WTC11 (cell line): ENCODE measurements around the gene GDNF. TPM values are rescaled to one million over a fixed set of nuclear protein-coding genes. Genes with fewer than 3 reads are reported as not detected.

Experiments used
- ATAC-seq: fragments of 200-7000 bp; cut with Tn5 transposase; 2 replicates; pipeline ENCODE4 v1.10.0; 2021; ENCODE audit warnings: mild to moderate bottlenecking, moderate library complexity
- CTCF ChIA-PET: fragments of 300-600 bp; sonication (Branson Sonifier 250); formaldehyde crosslinking; loops from one replicate; lab custom pipeline; 2021; ENCODE audit warnings: antibody characterized with exemption; lab: Charles Lee
- POLR2A ChIA-PET: fragments of 350-600 bp; sonication (Branson Sonifier 250); formaldehyde crosslinking; loops from one replicate; lab custom pipeline; 2021; ENCODE audit warnings: antibody characterized with exemption; lab: Charles Lee
- DNase-seq: peaks from one replicate; pipeline ENCODE4 v3.0.0; 2021; ENCODE audit warnings: low spot score
- H3K27ac Mint-ChIP-seq: 2 replicates; pipeline ENCODE4 v1.8.0; 2021; ENCODE audit warnings: mixed read lengths
- H3K27me3 Mint-ChIP-seq: 2 replicates; pipeline ENCODE4 v1.8.0; 2021; ENCODE audit warnings: low read depth, mild to moderate bottlenecking, moderate library complexity, mixed read lengths
- H3K36me3 Mint-ChIP-seq: 2 replicates; pipeline ENCODE4 v1.8.0; 2021; ENCODE audit warnings: mixed read lengths
- H3K4me1 Mint-ChIP-seq: 2 replicates; pipeline ENCODE4 v1.8.0; 2022; ENCODE audit warnings: mixed read lengths
- H3K4me3 Mint-ChIP-seq: 2 replicates; pipeline ENCODE4 v1.8.0; 2021; ENCODE audit warnings: mild to moderate bottlenecking, moderate library complexity, mixed read lengths
- H3K9me3 Mint-ChIP-seq: 2 replicates; pipeline ENCODE4 v1.8.0; 2021; ENCODE audit warnings: mixed read lengths
- AFF4 ChIP-seq: sonication (generic); formaldehyde crosslinking; IDR thresholded peaks from 2 replicates; pipeline ENCODE4 v1.8.1; 2023; ENCODE audit warnings: mild to moderate bottlenecking, missing genetic modification reagents, borderline replicate concordance
- CBFB ChIP-seq: sonication (generic); formaldehyde crosslinking; IDR thresholded peaks from 2 replicates; pipeline ENCODE4 v1.8.1; 2022; ENCODE audit warnings: mild to moderate bottlenecking, low read depth, missing genetic modification reagents
- CDX4 ChIP-seq: fragments of 250-450 bp; sonication (Bioruptor Pico); IDR thresholded peaks from 2 replicates; pipeline ENCODE4 v1.9.0; 2021; ENCODE audit warnings: moderate library complexity, mild to moderate bottlenecking, inconsistent platforms, borderline replicate concordance
- CREB1 ChIP-seq: sonication (generic); formaldehyde crosslinking; IDR thresholded peaks from 2 replicates; pipeline ENCODE4 v1.8.0; 2023; ENCODE audit warnings: mild to moderate bottlenecking, missing genetic modification reagents
- E2F5 ChIP-seq: sonication (generic); formaldehyde crosslinking; IDR thresholded peaks from 2 replicates; pipeline ENCODE4 v1.8.1; 2022; ENCODE audit warnings: mild to moderate bottlenecking, moderate library complexity, missing genetic modification reagents
- EMX1 ChIP-seq: fragments of 250-450 bp; sonication (Bioruptor Pico); IDR thresholded peaks from 2 replicates; pipeline ENCODE4 v1.8.0; 2021; ENCODE audit warnings: mild to moderate bottlenecking
- FOXK1 ChIP-seq: sonication (generic); formaldehyde crosslinking; IDR thresholded peaks from 2 replicates; pipeline ENCODE4 v1.8.0; 2022; ENCODE audit warnings: mild to moderate bottlenecking, moderate library complexity, missing genetic modification reagents
- FOXP1 ChIP-seq: sonication (generic); formaldehyde crosslinking; IDR thresholded peaks from 2 replicates; pipeline ENCODE4 v1.8.0; 2022; ENCODE audit warnings: missing genetic modification reagents, mild to moderate bottlenecking, moderate library complexity, borderline replicate concordance
- HMGA2 ChIP-seq: fragments of 250-450 bp; sonication (Bioruptor Pico); IDR thresholded peaks from 2 replicates; pipeline ENCODE4 v1.4.0; 2021; ENCODE audit warnings: mild to moderate bottlenecking, moderate library complexity
- IRF1 ChIP-seq: sonication (generic); formaldehyde crosslinking; IDR thresholded peaks from 2 replicates; pipeline ENCODE4 v1.8.0; 2023; ENCODE audit warnings: missing genetic modification reagents
- NR3C1 ChIP-seq: sonication (generic); formaldehyde crosslinking; conservative IDR thresholded peaks from 2 replicates; pipeline ENCODE4 v1.8.1; 2023; ENCODE audit warnings: low read depth, mild to moderate bottlenecking, missing genetic modification reagents
- OVOL2 ChIP-seq: fragments of 250-450 bp; sonication (Bioruptor Pico); IDR thresholded peaks from 2 replicates; pipeline ENCODE4 v1.9.0; 2021; ENCODE audit warnings: mild to moderate bottlenecking, borderline replicate concordance
- PRRX2 ChIP-seq: fragments of 250-450 bp; sonication (Bioruptor Pico); IDR thresholded peaks from 2 replicates; pipeline ENCODE4 v1.8.0; 2021; ENCODE audit warnings: mild to moderate bottlenecking
- RELA ChIP-seq: sonication (generic); formaldehyde crosslinking; IDR thresholded peaks from 2 replicates; pipeline ENCODE4 v1.8.1; 2022; ENCODE audit warnings: missing genetic modification reagents, mild to moderate bottlenecking, borderline replicate concordance
- SOX15 ChIP-seq: fragments of 250-450 bp; sonication (Bioruptor Pico); IDR thresholded peaks from 2 replicates; pipeline ENCODE4 v1.9.0; 2021; ENCODE audit warnings: mild to moderate bottlenecking
- TEAD4 ChIP-seq: sonication (generic); formaldehyde crosslinking; IDR thresholded peaks from 2 replicates; pipeline ENCODE4 v1.8.0; 2022; ENCODE audit warnings: mild to moderate bottlenecking, missing genetic modification reagents
- TP53 ChIP-seq: sonication (generic); formaldehyde crosslinking; IDR thresholded peaks from 2 replicates; pipeline ENCODE4 v1.8.1; 2023; ENCODE audit warnings: mild to moderate bottlenecking, missing genetic modification reagents
- ZNF219 ChIP-seq: sonication (generic); formaldehyde crosslinking; IDR thresholded peaks from 2 replicates; pipeline ENCODE4 v1.8.0; 2023; ENCODE audit warnings: missing genetic modification reagents, mild to moderate bottlenecking, borderline replicate concordance
- ZNF263 ChIP-seq: sonication (generic); formaldehyde crosslinking; IDR thresholded peaks from 2 replicates; pipeline ENCODE4 v1.8.1; 2022; ENCODE audit warnings: low read depth, mild to moderate bottlenecking, moderate library complexity, missing genetic modification reagents
- ZNF396 ChIP-seq: fragments of 250-450 bp; sonication (Bioruptor Pico); IDR thresholded peaks from 2 replicates; pipeline ENCODE4 v1.8.0; 2021; ENCODE audit warnings: mild to moderate bottlenecking, moderate library complexity, borderline replicate concordance
- ZNF423 ChIP-seq: fragments of 250-450 bp; sonication (Bioruptor Pico); IDR thresholded peaks from 2 replicates; pipeline ENCODE4 v2.1.2; 2022; ENCODE audit warnings: mild to moderate bottlenecking, moderate library complexity
- total RNA-seq: library from RNA; stranded (reverse); gene quantifications from 3 replicates; pipeline ENCODE4 v1.2.3, GENCODE V29; 2021
- TF ChIP-seq, protein P1 (sequence below): sonication (generic); formaldehyde crosslinking; IDR thresholded peaks from 2 replicates; pipeline ENCODE4 v1.8.0; 2022; ENCODE audit warnings: mild to moderate bottlenecking, missing genetic modification reagents
- TF ChIP-seq, protein P2 (sequence below): fragments of 250-450 bp; sonication (Bioruptor Pico); conservative IDR thresholded peaks from 2 replicates; pipeline ENCODE4 v1.9.0; 2021; ENCODE audit warnings: mild to moderate bottlenecking

GDNF gene
- total RNA-seq, 1 experiment from 2014 or later, result 4.7 TPM

- TF ChIP-seq TP53 (CRISPR knock-in tag) (no peak), CDX4 (CRISPR knock-in tag) (no peak), TEAD4 (CRISPR knock-in tag) (no peak), HMGA2 (no peak), OVOL2 (CRISPR knock-in tag) (no peak), CBFB (CRISPR knock-in tag) (no peak), E2F5 (CRISPR knock-in tag) (no peak)
- Mint-ChIP-seq H3K9me3 (peaks cover 7% of the 10 kb centered on the region), H3K27me3 (no peaks in the 10 kb centered on the region; the same call in 1 of the 2 replicates), H3K27ac (no peak overlapping the region), H3K4me3 (no peak overlapping the region), H3K36me3 (no peaks in the 10 kb centered on the region), H3K4me1 (no peaks in the 10 kb centered on the region)
- no peak for ATAC-seq
- CTCF ChIA-PET, result no interaction called here
- no peak for DNase-seq
- POLR2A ChIA-PET, result no interaction called here
Observed at GRCh38 chr5:37768371-37768770, 71.5 kb downstream of the GDNF start.

- no peak overlapping the region for H3K27ac Mint-ChIP-seq
- ChIA-PET CTCF (interaction anchor here (1.9 kb wide), 1 partner anchor 45 kb away, joined by 7 read pairs; no protein-coding TSS in a partner anchor), POLR2A (no interaction called here)
- peaks cover 5% of the 10 kb centered on the region; the same call in 1 of the 2 replicates for H3K9me3 Mint-ChIP-seq
- no peaks in the 10 kb centered on the region for H3K36me3 Mint-ChIP-seq
- ATAC-seq, result no peak
- H3K4me3 Mint-ChIP-seq, result no peak overlapping the region
- no peak for DNase-seq
- H3K27me3 Mint-ChIP-seq, result no peaks in the 10 kb centered on the region
- H3K4me1 Mint-ChIP-seq, result no peaks in the 10 kb centered on the region
- TF ChIP-seq AFF4, result no peak
- TF ChIP-seq CBFB (CRISPR knock-in tag), result no peak
- TF ChIP-seq FOXP1 (CRISPR knock-in tag), result no peak
- TF ChIP-seq ZNF219 (CRISPR knock-in tag), result no peak
- no peak for TF ChIP-seq PRRX2 (CRISPR knock-in tag)
- TF ChIP-seq SOX15, result no peak
- TF ChIP-seq ZNF396 (CRISPR knock-in tag), result no peak
- no peak for TF ChIP-seq ZNF263 (CRISPR knock-in tag)
- TF ChIP-seq NR3C1 (CRISPR knock-in tag), result no peak
- no peak for TF ChIP-seq ZNF423 (CRISPR knock-in tag)
- TF ChIP-seq IRF1 (CRISPR knock-in tag), result no peak
- TF ChIP-seq E2F5 (CRISPR knock-in tag), result no peak
- TF ChIP-seq OVOL2 (CRISPR knock-in tag), result no peak
- TF ChIP-seq, protein P1, sequence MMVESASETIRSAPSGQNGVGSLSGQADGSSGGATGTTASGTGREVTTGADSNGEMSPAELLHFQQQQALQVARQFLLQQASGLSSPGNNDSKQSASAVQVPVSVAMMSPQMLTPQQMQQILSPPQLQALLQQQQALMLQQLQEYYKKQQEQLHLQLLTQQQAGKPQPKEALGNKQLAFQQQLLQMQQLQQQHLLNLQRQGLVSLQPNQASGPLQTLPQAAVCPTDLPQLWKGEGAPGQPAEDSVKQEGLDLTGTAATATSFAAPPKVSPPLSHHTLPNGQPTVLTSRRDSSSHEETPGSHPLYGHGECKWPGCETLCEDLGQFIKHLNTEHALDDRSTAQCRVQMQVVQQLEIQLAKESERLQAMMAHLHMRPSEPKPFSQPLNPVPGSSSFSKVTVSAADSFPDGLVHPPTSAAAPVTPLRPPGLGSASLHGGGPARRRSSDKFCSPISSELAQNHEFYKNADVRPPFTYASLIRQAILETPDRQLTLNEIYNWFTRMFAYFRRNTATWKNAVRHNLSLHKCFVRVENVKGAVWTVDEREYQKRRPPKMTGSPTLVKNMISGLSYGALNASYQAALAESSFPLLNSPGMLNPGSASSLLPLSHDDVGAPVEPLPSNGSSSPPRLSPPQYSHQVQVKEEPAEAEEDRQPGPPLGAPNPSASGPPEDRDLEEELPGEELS (CRISPR knock-in tag), result no peak
- no peak for TF ChIP-seq EMX1
- no peak for TF ChIP-seq RELA (CRISPR knock-in tag)
- no peak for TF ChIP-seq FOXK1 (CRISPR knock-in tag)
- TF ChIP-seq, protein P2, sequence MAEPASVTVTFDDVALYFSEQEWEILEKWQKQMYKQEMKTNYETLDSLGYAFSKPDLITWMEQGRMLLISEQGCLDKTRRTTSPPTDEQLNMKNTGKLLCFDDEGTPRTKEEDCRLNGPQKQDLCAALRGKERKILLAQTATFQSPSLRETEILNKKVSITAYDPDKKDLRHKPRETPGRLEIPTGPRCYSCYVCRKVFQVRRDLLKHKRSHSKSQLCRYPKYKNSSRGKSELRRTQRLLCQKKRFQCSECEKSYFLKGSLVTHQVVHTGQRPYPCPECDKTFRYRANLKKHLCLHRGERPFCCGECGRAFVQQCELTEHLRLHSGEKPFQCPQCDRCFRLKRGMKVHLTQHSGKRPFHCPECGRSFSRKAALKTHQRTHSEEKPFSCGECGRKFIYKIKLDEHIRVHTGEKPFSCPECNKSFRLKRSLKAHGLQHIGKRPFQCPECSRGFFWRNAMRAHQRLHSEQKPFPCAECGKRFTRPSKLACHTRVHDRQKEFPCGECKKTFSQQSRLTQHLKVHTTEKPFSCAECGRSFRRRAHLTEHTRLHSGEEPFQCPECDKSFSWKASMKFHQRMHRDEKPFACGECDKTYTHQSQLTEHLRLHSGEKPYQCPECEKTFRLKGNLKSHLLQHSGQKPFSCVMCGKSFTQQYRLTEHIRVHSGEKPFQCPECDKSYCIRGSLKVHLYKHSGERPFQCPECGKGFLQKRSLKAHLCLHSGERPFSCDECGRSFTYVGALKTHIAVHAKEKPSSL (CRISPR knock-in tag), result no peak
- no peak for TF ChIP-seq CREB1 (CRISPR knock-in tag)
- TF ChIP-seq, all 79 proteins: peak for 0
Observed at GRCh38 chr5:37767961-37768360, 71.9 kb downstream of the GDNF start.
